SK-N-MC (cell line): Measurements from ENCODE around the gene SLC4A2.

Experiments used
- EZH2 ChIP-seq: fragments of 200-600 bp; sonication (generic); IDR thresholded peaks from one replicate; pipeline ENCODE4 v1.6.1; 2017; ENCODE audit warnings: antibody characterized with exemption
- POLR2AphosphoS5 ChIP-seq: IDR thresholded peaks from 2 replicates; pipeline ENCODE4 v1.6.1; 2012; ENCODE audit warnings: mild to moderate bottlenecking, low read depth, low read length, borderline replicate concordance

- TF ChIP-seq EZH2 (no peak), POLR2AphosphoS5 (peak; percentile 49; the same call in 1 of the 2 replicates)
These were observed 23.9 kb downstream of the SLC4A2 start, which contains the start of gene TMUB1 for GRCh38 chr7:151083071-151083823.
